Measurements from ENCODE around the gene SORCS2. TPM values are rescaled to one million over a fixed set of nuclear protein-coding genes. Genes with fewer than 3 reads are reported as not detected.

The SORCS2 gene
- total RNA-seq, 1 experiment from 2014 or later: 4.1 TPM

DNA sequence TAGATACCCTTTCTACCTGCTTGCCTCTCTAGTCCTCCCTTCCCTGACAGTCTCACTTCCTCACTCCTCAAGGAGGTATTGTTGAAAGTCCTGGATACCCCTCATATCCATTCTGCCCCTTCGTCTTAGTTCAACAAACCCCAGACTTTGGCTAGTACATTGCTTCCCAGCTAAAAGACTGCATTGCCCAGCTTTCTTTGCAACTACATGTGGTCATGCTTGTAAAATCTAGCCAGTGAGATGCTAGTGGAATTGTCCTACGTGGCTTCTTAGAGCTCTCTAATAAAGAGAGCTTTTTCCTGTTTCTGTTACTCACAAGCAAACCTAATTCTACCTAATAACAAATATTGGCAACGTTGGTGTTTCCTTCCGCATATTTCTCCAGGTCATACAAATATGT is 480.3 kb downstream of the SORCS2 start:
- TF ChIP-seq EZH2phosphoT487 (IDR thresholded peaks at IDR 0.05; ENCODE audit: borderline replicate concordance, low read length) (no peak), CTCF (conservative IDR thresholded peaks at IDR 0.05; ENCODE audit: low read depth, low read length) (no peak), EZH2 (IDR thresholded peaks at IDR 0.05; ENCODE audit: low read length, unreplicated experiment) (no peak)
- Histone ChIP-seq H3K79me2 (ENCODE audit: low read length) (no peaks in the 10 kb centered on the region), H3K4me2 (ENCODE audit: low read length) (no peak overlapping the region), H3K4me3 (ENCODE audit: low read length) (no peak overlapping the region), H3K9me3 (ENCODE audit: low read length) (no peaks in the 10 kb centered on the region), H3K9me2 (replicated peaks; ENCODE audit: low read length) (no peaks in the 10 kb centered on the region), H3K27ac (ENCODE audit: low read length) (no peak overlapping the region), H2AFZ (ENCODE audit: low read length) (no peak overlapping the region), H3K27me3 (ENCODE audit: low read length) (no peaks in the 10 kb centered on the region), H3K9ac (ENCODE audit: low read length) (no peak overlapping the region), H3F3A (ENCODE audit: low read length, unreplicated experiment) (no peaks in the 10 kb centered on the region), H3K4me1 (ENCODE audit: insufficient read depth, low read length) (no peaks in the 10 kb centered on the region), H3K36me3 (ENCODE audit: low read depth, low read length) (no peaks in the 10 kb centered on the region), H4K20me1 (ENCODE audit: low read length) (no peaks in the 10 kb centered on the region)
- ATAC-seq (no peak), DNase-seq (no peak)
- ChIA-PET POLR2A (ENCODE audit: unreplicated experiment) (no interaction called here), CTCF (interaction anchor here (1.1 kb wide), 1 partner anchor 22 kb away, joined by 3 read pairs; no protein-coding TSS in a partner anchor)
- no TSS peak for BruUV-seq (replicated peaks)
- intact Hi-C loops (cut with micrococcal nuclease): no loop called here

DNA sequence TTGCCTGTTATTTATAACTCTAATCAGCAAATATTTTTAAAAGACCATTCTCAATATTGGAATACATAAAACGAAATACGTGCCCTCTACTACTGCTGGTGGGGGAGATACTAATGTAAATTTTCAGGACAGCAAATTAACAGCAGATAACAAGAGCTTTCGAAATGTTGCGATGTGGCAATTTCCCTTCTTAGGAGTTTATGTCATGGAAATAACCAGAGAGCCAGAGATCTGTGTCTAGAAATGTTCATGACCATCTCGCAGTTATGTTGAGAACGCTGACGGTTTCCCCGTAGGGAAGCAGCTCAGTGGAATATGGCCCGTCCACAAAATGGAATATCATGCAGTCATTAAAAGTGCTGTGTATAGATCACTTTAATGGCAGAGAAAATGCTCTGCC is 480.8 kb downstream of the SORCS2 start:
- Histone ChIP-seq H3K27ac (ENCODE audit: low read length) (no peak overlapping the region), H3F3A (ENCODE audit: low read length, unreplicated experiment) (no peaks in the 10 kb centered on the region), H3K27me3 (ENCODE audit: low read length) (no peaks in the 10 kb centered on the region), H4K20me1 (ENCODE audit: low read length) (no peaks in the 10 kb centered on the region), H3K36me3 (ENCODE audit: low read depth, low read length) (no peaks in the 10 kb centered on the region), H3K9ac (ENCODE audit: low read length) (no peak overlapping the region), H3K79me2 (ENCODE audit: low read length) (no peaks in the 10 kb centered on the region), H3K4me2 (ENCODE audit: low read length) (no peak overlapping the region), H3K9me3 (ENCODE audit: low read length) (no peaks in the 10 kb centered on the region), H3K4me3 (ENCODE audit: low read length) (no peak overlapping the region), H2AFZ (ENCODE audit: low read length) (no peak overlapping the region), H3K9me2 (replicated peaks; ENCODE audit: low read length) (no peaks in the 10 kb centered on the region), H3K4me1 (ENCODE audit: insufficient read depth, low read length) (no peaks in the 10 kb centered on the region)
- ChIA-PET POLR2A (ENCODE audit: unreplicated experiment) (no interaction called here), CTCF (interaction anchor here (1.1 kb wide), 1 partner anchor 23 kb away, joined by 3 read pairs; no protein-coding TSS in a partner anchor)
- TF ChIP-seq EZH2phosphoT487 (IDR thresholded peaks at IDR 0.05; ENCODE audit: borderline replicate concordance, low read length): no peak
- TF ChIP-seq EZH2 (IDR thresholded peaks at IDR 0.05; ENCODE audit: low read length, unreplicated experiment): no peak
- TF ChIP-seq CTCF (conservative IDR thresholded peaks at IDR 0.05; ENCODE audit: low read depth, low read length): no peak
- ATAC-seq (no peak), DNase-seq (no peak)
- no TSS peak for BruUV-seq (replicated peaks)
- intact Hi-C loops (cut with micrococcal nuclease): no loop called here

DNA sequence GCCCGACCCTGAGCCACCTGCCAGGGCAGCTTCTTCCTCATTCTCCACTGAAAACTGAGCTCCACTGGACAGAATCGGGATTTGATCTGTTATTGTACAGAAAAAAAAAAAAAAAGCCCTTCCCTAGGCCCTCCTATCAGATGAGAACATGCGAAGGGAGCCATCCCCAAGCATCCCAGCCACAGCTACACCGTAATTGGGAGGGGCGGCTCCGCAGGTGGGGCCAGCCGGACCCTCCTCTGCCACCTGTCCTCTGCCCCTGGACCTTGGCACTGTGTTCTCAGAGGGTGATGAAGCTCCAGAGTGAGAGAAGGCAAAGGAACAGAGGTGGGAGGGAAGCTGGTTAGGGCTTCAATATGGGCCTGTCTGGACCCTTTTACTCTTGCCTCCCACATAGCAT is 482.4 kb downstream of the SORCS2 start:
- intact Hi-C loops (cut with micrococcal nuclease): no loop called here
- no peaks in the 10 kb centered on the region for H3K9me3 ChIP-seq (ENCODE audit: low read length)
- no peaks in the 10 kb centered on the region for H3K4me1 ChIP-seq (ENCODE audit: insufficient read depth, low read length)
- no peaks in the 10 kb centered on the region for H3K27me3 ChIP-seq (ENCODE audit: low read length)
- H3K9me2 ChIP-seq (replicated peaks; ENCODE audit: low read length): no peaks in the 10 kb centered on the region
- H3K27ac ChIP-seq (ENCODE audit: low read length): no peak overlapping the region
- H2AFZ ChIP-seq (ENCODE audit: low read length): no peak overlapping the region
- ATAC-seq: no peak
- POLR2A ChIA-PET (ENCODE audit: unreplicated experiment): no interaction called here
- no peak for DNase-seq
- CTCF ChIA-PET: no interaction called here
- H3K79me2 ChIP-seq (ENCODE audit: low read length): no peaks in the 10 kb centered on the region
- no peak for TF ChIP-seq CTCF (conservative IDR thresholded peaks at IDR 0.05; ENCODE audit: low read depth, low read length)
- no peak for TF ChIP-seq EZH2 (IDR thresholded peaks at IDR 0.05; ENCODE audit: low read length, unreplicated experiment)
- no peak for TF ChIP-seq EZH2phosphoT487 (IDR thresholded peaks at IDR 0.05; ENCODE audit: borderline replicate concordance, low read length)
- no peaks in the 10 kb centered on the region for H3F3A ChIP-seq (ENCODE audit: low read length, unreplicated experiment)
- H3K4me3 ChIP-seq (ENCODE audit: low read length): no peak overlapping the region
- H3K36me3 ChIP-seq (ENCODE audit: low read depth, low read length): no peaks in the 10 kb centered on the region
- H4K20me1 ChIP-seq (ENCODE audit: low read length): no peaks in the 10 kb centered on the region
- H3K9ac ChIP-seq (ENCODE audit: low read length): no peak overlapping the region
- BruUV-seq (replicated peaks): no TSS peak
- no peak overlapping the region for H3K4me2 ChIP-seq (ENCODE audit: low read length)

Measured in PC-3 (cell line).